GM12891 (cell line): ENCODE measurements around the gene CDC42BPG.

Source experiments
- PAX5 ChIP-seq: IDR thresholded peaks from 2 replicates; pipeline ENCODE4 v1.6.1; 2011; ENCODE audit warnings: low read length, moderate library complexity, mild to moderate bottlenecking; ENCODE audit not compliant: insufficient read depth, severe bottlenecking
- POLR2A ChIP-seq: IDR thresholded peaks from 2 replicates; pipeline ENCODE4 v1.6.1; 2011; ENCODE audit warnings: low read depth, low read length, control low read depth
- POLR2AphosphoS5 ChIP-seq: IDR thresholded peaks from 2 replicates; pipeline ENCODE4 v1.6.1; 2011; ENCODE audit warnings: low read depth, low read length, control low read depth
- POU2F2 ChIP-seq: IDR thresholded peaks from 2 replicates; pipeline ENCODE4 v1.6.1; 2011; ENCODE audit warnings: low read depth, mild to moderate bottlenecking, control low read depth, low read length, moderate library complexity
- SPI1 ChIP-seq: IDR thresholded peaks from 2 replicates; pipeline ENCODE4 v1.6.1; 2011; ENCODE audit warnings: low read depth, low read length, control low read depth
- TAF1 ChIP-seq: IDR thresholded peaks from 2 replicates; pipeline ENCODE4 v1.6.1; 2011; ENCODE audit warnings: low read depth, low read length, control low read depth

GRCh38 chr11:64870893-64871466 lies 26.5 kb upstream of the CDC42BPG start:
- no peak for TF ChIP-seq POLR2A
- no peak for TF ChIP-seq POLR2AphosphoS5
- no peak for TF ChIP-seq PAX5
- no peak for TF ChIP-seq TAF1
- TF ChIP-seq POU2F2 = no peak
- no peak for TF ChIP-seq SPI1
